Fibroblast of lung (primary cell): ENCODE measurements around the gene KRT76. TPM values are rescaled to one million over a fixed set of nuclear protein-coding genes. Genes with fewer than 3 reads are reported as not detected.

ENCODE experiments used
- DNase-seq, 2 donors: peaks; one replicate each; pipeline versions ENCODE4 v3.0.0 to v3.0.0-alpha.2; 2010; ENCODE audit warnings: low read depth in 2 of 2
- H2AFZ ChIP-seq: 2 replicates; pipeline ENCODE4 v1.5.1; 2012; ENCODE audit warnings: low read length, control low read depth, inconsistent platforms
- H3K27ac ChIP-seq: 2 replicates; pipeline ENCODE4 v1.5.1; 2011; ENCODE audit warnings: low read length, control low read depth; ENCODE audit not compliant: insufficient read depth
- H3K27me3 ChIP-seq: 2 replicates; pipeline ENCODE4 v1.5.1; 2011; ENCODE audit warnings: mild to moderate bottlenecking, low read length; ENCODE audit not compliant: control insufficient read depth, insufficient read depth
- H3K36me3 ChIP-seq: 2 replicates; pipeline ENCODE4 v1.5.1; 2011; ENCODE audit warnings: low read length; ENCODE audit not compliant: control insufficient read depth, insufficient read depth
- H3K4me1 ChIP-seq: 2 replicates; pipeline ENCODE4 v1.5.1; 2011; ENCODE audit warnings: low read length; ENCODE audit not compliant: control insufficient read depth, insufficient read depth; ENCODE audit errors: extremely low read depth
- H3K4me2 ChIP-seq: 2 replicates; pipeline ENCODE4 v1.5.1; 2011; ENCODE audit warnings: low read length, control low read depth; ENCODE audit not compliant: insufficient read depth; ENCODE audit errors: extremely low read depth
- H3K4me3 ChIP-seq, 4 experiments: fragments of 200-600 bp in 1 of 4; sonication (generic) in 1 of 4; replicated peaks in 1 of 4; 2 replicates each; pipeline ENCODE4 v1.5.1; 2011 to 2016; ENCODE audit warnings: low read length in 4 of 4, low read depth in 3 of 4, mild to moderate bottlenecking in 3 of 4, control low read depth in 2 of 4, inconsistent platforms in 1 of 4, mixed read lengths in 1 of 4; ENCODE audit not compliant: insufficient read depth in 1 of 4; ENCODE audit errors: control extremely low read depth in 1 of 4
- H3K79me2 ChIP-seq: 2 replicates; pipeline ENCODE4 v1.5.1; 2012; ENCODE audit warnings: mild to moderate bottlenecking, low read length, inconsistent platforms; ENCODE audit not compliant: control insufficient read depth, insufficient read depth
- H3K9ac ChIP-seq: 2 replicates; pipeline ENCODE4 v1.5.1; 2011; ENCODE audit warnings: mild to moderate bottlenecking, low read length, control low read depth; ENCODE audit not compliant: insufficient read depth
- H3K9me3 ChIP-seq: 2 replicates; pipeline ENCODE4 v1.5.1; 2012; ENCODE audit warnings: low read depth, low read length; ENCODE audit not compliant: control insufficient read depth, insufficient read depth
- H4K20me1 ChIP-seq: 2 replicates; pipeline ENCODE4 v1.5.1; 2011; ENCODE audit warnings: low read length; ENCODE audit not compliant: control insufficient read depth, insufficient read depth; ENCODE audit errors: extremely low read depth
- CTCF ChIP-seq, 2 donors: IDR thresholded peaks in 1 of 2; conservative IDR thresholded peaks in 1 of 2; 1 replicate in 1 of 2; 2 replicates in 1 of 2; pipeline ENCODE4 v1.5.1; 2011 to 2012; ENCODE audit warnings: low read length in 2 of 2, control low read depth in 1 of 2, inconsistent platforms in 1 of 2, low read depth in 1 of 2, mild to moderate bottlenecking in 1 of 2
- EZH2 ChIP-seq: IDR thresholded peaks from 2 replicates; pipeline ENCODE4 v1.5.1; 2012; ENCODE audit warnings: low read length, control low read depth, mild to moderate bottlenecking; ENCODE audit errors: missing control alignments
- polyA plus RNA-seq, 2 donors: library from polyadenylated mRNA; depleted of rRNA in 1 of 2; stranded (reverse) in 1 of 2; unstranded in 1 of 2; fragments of >200 nt; gene quantifications; 2 replicates each; pipeline ENCODE4 v1.2.1, GENCODE V29; 2011 to 2012; ENCODE audit warnings: missing spikeins in 1 of 2
- total RNA-seq: library from RNA; depleted of rRNA; stranded (reverse); fragments of >200 nt; gene quantifications from 2 replicates; pipeline ENCODE4 v1.2.1, GENCODE V29; 2014

Gene KRT76
- total and polyA plus RNA-seq, 2 donors (not counting 1 experiment from before 2014, with no cell fraction given) = not detected

GRCh38 chr12:52812749-52813148, 35.6 kb upstream of the KRT76 start:
- TF ChIP-seq CTCF (conservative IDR thresholded peaks at IDR 0.05 in 1 of 2, IDR thresholded peaks at IDR 0.05 in 1 of 2; ENCODE audit: low read depth in 1 of 2, low read length in 2 of 2) (no peak), EZH2 (no peak)
- no peak overlapping the region for H3K27ac ChIP-seq
- no peak overlapping the region for H2AFZ ChIP-seq
- H4K20me1 ChIP-seq = no peaks in the 10 kb centered on the region
- H3K4me2 ChIP-seq = no peak overlapping the region
- H3K4me3 ChIP-seq = no peak overlapping the region
- peaks cover 4% of the 10 kb centered on the region for H3K27me3 ChIP-seq
- no peaks in the 10 kb centered on the region for H3K36me3 ChIP-seq
- no peak for DNase-seq
- no peaks in the 10 kb centered on the region for H3K4me1 ChIP-seq
- H3K9ac ChIP-seq = no peak overlapping the region
- H3K9me3 ChIP-seq = no peaks in the 10 kb centered on the region
- no peaks in the 10 kb centered on the region for H3K79me2 ChIP-seq

- peaks cover 4% of the 10 kb centered on the region for H3K27me3 ChIP-seq
- no peak for DNase-seq
- no peaks in the 10 kb centered on the region for H3K36me3 ChIP-seq
- no peaks in the 10 kb centered on the region for H3K4me1 ChIP-seq
- H3K79me2 ChIP-seq = no peaks in the 10 kb centered on the region
- no peaks in the 10 kb centered on the region for H3K9me3 ChIP-seq
- H3K4me3 ChIP-seq = no peak overlapping the region
- H4K20me1 ChIP-seq = no peaks in the 10 kb centered on the region
- H3K4me2 ChIP-seq = no peak overlapping the region
- no peak overlapping the region for H3K9ac ChIP-seq
- TF ChIP-seq EZH2 (no peak), CTCF (conservative IDR thresholded peaks at IDR 0.05 in 1 of 2, IDR thresholded peaks at IDR 0.05 in 1 of 2; ENCODE audit: low read depth in 1 of 2, low read length in 2 of 2) (no peak)
- H3K27ac ChIP-seq = no peak overlapping the region
- no peak overlapping the region for H2AFZ ChIP-seq
Measured at GRCh38 chr12:52812073-52812400, 34.9 kb upstream of the KRT76 start.

- H3K9me3 ChIP-seq = no peaks in the 10 kb centered on the region
- TF ChIP-seq CTCF (conservative IDR thresholded peaks at IDR 0.05 in 1 of 2, IDR thresholded peaks at IDR 0.05 in 1 of 2; ENCODE audit: low read depth in 1 of 2, low read length in 2 of 2) = no peak
- TF ChIP-seq EZH2 = no peak
- no peak overlapping the region for H3K4me3 ChIP-seq
- H3K27me3 ChIP-seq = peaks cover 4% of the 10 kb centered on the region
- H4K20me1 ChIP-seq = no peaks in the 10 kb centered on the region
- no peaks in the 10 kb centered on the region for H3K79me2 ChIP-seq
- H3K36me3 ChIP-seq = no peaks in the 10 kb centered on the region
- no peaks in the 10 kb centered on the region for H3K4me1 ChIP-seq
- no peak overlapping the region for H3K9ac ChIP-seq
- no peak for DNase-seq
- H3K27ac ChIP-seq = no peak overlapping the region
- no peak overlapping the region for H2AFZ ChIP-seq
- H3K4me2 ChIP-seq = no peak overlapping the region
Measured at GRCh38 chr12:52811191-52812072, 34.3 kb upstream of the KRT76 start.
